RCC 7860 (cell line): Measurements from ENCODE around the gene GRAMD1B.
"Not testable (repeated sequence)": the region's sequence is repeated elsewhere in the genome, so short reads cannot be mapped to it uniquely, and the experiment has no call there.

Experiments
- DNase-seq: peaks from one replicate; pipeline ENCODE4 v3.0.0-alpha.2; 2015; ENCODE audit warnings: low spot score
- FAIRE-seq: peaks from 2 replicates; lab custom pipeline; 2012; peaks lifted over from hg19 to GRCh38; lab: Jason Lieb, UNC

The GRAMD1B gene

GRCh38 chr11:123659965-123660364 is 229.9 kb downstream of the GRAMD1B start:
- DNase-seq, FAIRE-seq: not testable (repeated sequence)

GRCh38 chr11:123665306-123665705 is 235.2 kb downstream of the GRAMD1B start:
- no peak for FAIRE-seq
- DNase-seq, result no peak

GRCh38 chr11:123670081-123670480 is 240.0 kb downstream of the GRAMD1B start:
- DNase-seq, result no peak
- no peak for FAIRE-seq

- no peak for DNase-seq
- FAIRE-seq, result no peak
Measured at GRCh38 chr11:123671534-123671933, 241.5 kb downstream of the GRAMD1B start.

- DNase-seq, result no peak
- FAIRE-seq, result no peak
Measured at GRCh38 chr11:123672568-123672967, 242.5 kb downstream of the GRAMD1B start.

GRCh38 chr11:123674297-123674696 is 244.2 kb downstream of the GRAMD1B start:
- FAIRE-seq (no peak), DNase-seq (no peak)
